AG04449 (cell line): ENCODE measurements around the gene KLHL5.

Source experiments
- CTCF ChIA-PET: fragments of 350-600 bp; formaldehyde crosslinking; extraction: SDS; loops from one replicate; lab custom pipeline; 2021; ENCODE audit warnings: antibody characterized with exemption; lab: Yijun Ruan, JAX
- POLR2A ChIA-PET: fragments of 400-600, 350-600 bp; formaldehyde crosslinking; extraction: SDS; loops from one replicate; lab custom pipeline; 2020; ENCODE audit warnings: antibody characterized with exemption, inconsistent platforms; lab: Yijun Ruan, JAX
- DNase-seq: peaks from one replicate; pipeline ENCODE4 v3.0.0-alpha.2; 2010; ENCODE audit warnings: low read depth, low spot score
- H3K4me3 ChIP-seq: 2 replicates; pipeline ENCODE4 v1.5.1; 2011; ENCODE audit warnings: low read depth, mild to moderate bottlenecking, control low read depth, low read length
- TF ChIP-seq, protein P1 (sequence below): IDR thresholded peaks from one replicate; pipeline ENCODE4 v1.5.1; 2011; ENCODE audit warnings: mild to moderate bottlenecking, moderate library complexity, low read length, control low read depth, inconsistent platforms; ENCODE audit not compliant: insufficient read depth; ENCODE audit errors: missing control alignments

The KLHL5 gene

GRCh38 chr4:39067031-39067430, 5.0 kb downstream of the KLHL5 start:
- CTCF ChIA-PET, result no interaction called here
- no peak overlapping the region for H3K4me3 ChIP-seq
- TF ChIP-seq, protein P1, sequence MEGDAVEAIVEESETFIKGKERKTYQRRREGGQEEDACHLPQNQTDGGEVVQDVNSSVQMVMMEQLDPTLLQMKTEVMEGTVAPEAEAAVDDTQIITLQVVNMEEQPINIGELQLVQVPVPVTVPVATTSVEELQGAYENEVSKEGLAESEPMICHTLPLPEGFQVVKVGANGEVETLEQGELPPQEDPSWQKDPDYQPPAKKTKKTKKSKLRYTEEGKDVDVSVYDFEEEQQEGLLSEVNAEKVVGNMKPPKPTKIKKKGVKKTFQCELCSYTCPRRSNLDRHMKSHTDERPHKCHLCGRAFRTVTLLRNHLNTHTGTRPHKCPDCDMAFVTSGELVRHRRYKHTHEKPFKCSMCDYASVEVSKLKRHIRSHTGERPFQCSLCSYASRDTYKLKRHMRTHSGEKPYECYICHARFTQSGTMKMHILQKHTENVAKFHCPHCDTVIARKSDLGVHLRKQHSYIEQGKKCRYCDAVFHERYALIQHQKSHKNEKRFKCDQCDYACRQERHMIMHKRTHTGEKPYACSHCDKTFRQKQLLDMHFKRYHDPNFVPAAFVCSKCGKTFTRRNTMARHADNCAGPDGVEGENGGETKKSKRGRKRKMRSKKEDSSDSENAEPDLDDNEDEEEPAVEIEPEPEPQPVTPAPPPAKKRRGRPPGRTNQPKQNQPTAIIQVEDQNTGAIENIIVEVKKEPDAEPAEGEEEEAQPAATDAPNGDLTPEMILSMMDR, result no peak
- no peak for DNase-seq
- POLR2A ChIA-PET, result no interaction called here

- DNase-seq, result no peak
- POLR2A ChIA-PET, result no interaction called here
- TF ChIP-seq, protein P1, result no peak
- CTCF ChIA-PET, result no interaction called here
- H3K4me3 ChIP-seq, result no peak overlapping the region
Measured at GRCh38 chr4:39067451-39067850, 5.4 kb downstream of the KLHL5 start.

DNA sequence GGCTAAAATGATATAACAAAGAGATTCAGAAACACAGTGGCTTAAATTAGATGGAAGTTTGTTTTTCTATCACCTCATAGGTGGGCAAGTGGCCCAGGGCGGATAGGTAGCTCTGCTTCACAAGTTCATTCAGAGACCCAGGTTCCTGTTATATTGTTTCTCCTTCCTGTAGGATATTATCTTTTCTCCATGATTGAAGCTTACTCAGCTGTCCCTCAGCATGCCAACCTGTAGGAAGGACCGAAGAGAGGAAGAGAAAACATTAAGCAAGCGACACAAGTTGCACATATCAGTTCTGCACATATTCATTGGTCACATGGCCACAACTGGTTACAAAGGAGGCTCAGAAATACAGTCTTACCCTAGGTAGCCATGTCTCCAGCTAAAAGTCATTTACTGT, 6.9 kb downstream of the KLHL5 start:
- H3K4me3 ChIP-seq, result no peak overlapping the region
- DNase-seq, result no peak
- ChIA-PET CTCF (no interaction called here), POLR2A (no interaction called here)
- TF ChIP-seq, protein P1, result no peak

DNA sequence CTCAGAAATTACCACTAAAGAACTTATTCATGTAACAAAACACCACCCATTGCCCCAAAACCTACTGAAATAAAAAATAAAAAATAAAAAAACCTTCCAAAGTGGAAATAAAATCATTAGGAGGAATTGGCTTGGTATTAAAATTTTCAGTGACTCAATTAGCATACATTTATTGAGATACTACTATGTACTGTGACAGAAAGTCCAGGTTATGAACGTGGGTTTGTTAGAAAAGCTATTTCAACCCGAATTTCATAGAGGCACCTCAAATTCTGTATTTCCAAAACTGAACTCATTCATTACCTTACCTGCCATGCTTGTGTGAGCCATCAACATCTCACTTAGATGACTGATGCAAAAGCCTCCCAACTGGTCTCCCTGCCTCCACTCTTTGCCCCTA, 16.8 kb downstream of the KLHL5 start:
- no peak overlapping the region for H3K4me3 ChIP-seq
- CTCF ChIA-PET, result no interaction called here
- POLR2A ChIA-PET, result no interaction called here
- TF ChIP-seq, protein P1, result no peak
- DNase-seq, result no peak

GRCh38 chr4:39083164-39083563, 21.1 kb downstream of the KLHL5 start:
- ChIA-PET POLR2A (no interaction called here), CTCF (interaction anchor here (1.5 kb wide), 1 partner anchor 23 kb away, joined by 4 read pairs; no protein-coding TSS in a partner anchor)
- TF ChIP-seq, protein P1, result no peak
- DNase-seq, result no peak
- H3K4me3 ChIP-seq, result no peak overlapping the region

DNA sequence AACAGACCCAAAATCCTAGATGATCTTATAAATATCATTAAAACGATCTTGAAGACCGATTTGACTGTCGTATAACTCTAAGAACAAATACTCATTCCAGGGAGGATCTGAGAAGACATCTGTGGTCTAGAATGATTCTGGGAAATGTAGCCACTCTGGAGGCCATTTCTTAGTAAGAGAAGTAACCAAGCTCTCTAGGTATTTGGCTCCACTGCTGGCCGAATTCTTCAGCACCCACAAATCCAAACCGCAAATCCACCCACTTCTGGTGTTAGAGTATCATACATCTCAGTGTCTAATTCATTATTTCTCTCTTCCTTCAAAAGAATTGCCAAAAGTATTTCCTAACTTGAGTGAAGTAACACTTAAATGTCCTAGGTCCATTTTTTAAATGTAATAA, 23.9 kb downstream of the KLHL5 start:
- no peak overlapping the region for H3K4me3 ChIP-seq
- POLR2A ChIA-PET, result no interaction called here
- no peak for DNase-seq
- TF ChIP-seq, protein P1, result no peak
- CTCF ChIA-PET, result interaction anchor here (1.3 kb wide), 1 partner anchor 49 kb away, joined by 3 read pairs; no protein-coding TSS in a partner anchor
